ENCODE data around the gene MAEA. TPM values are rescaled to one million over a fixed set of nuclear protein-coding genes. Genes with fewer than 3 reads are reported as not detected.

The MAEA gene
- total and polyA plus RNA-seq, 10 of the 15 experiments (the other 5 are each of a cell fraction or from before 2014, with no cell fraction given), result 3.6 to 67.1 (median 54.6) TPM

GRCh38 chr4:1290165-1290977, 680 bp downstream of the MAEA start:
- 3% methylated on average over 33 of the region's 47 CpGs for WGBS (ENCODE audit: insufficient coverage, insufficient replicate concordance, low lambda C conversion rate, missing lambda C conversion rate)
- DNase-seq (ENCODE audit: low read depth, low spot score) (no peak), FAIRE-seq (no peak), ATAC-seq (peak; percentile 2; the same call in 2 of the 3 replicates)
- ChIA-PET RAD21 (ENCODE audit: unreplicated experiment) (interaction anchor here (0.6 to 3.4 kb wide), 5 partner anchors 23 to 160 kb away, joined by 3 to 28 read pairs (median 3); partner anchors contain the start of gene UVSSA), CTCF (interaction anchor here (0.6 to 2.3 kb wide), 7 partner anchors 10 to 403 kb away, joined by 3 to 12 read pairs (median 4); no protein-coding TSS in a partner anchor), POLR2A (interaction anchor here (1.0 to 2.1 kb wide), 4 partner anchors 41 to 509 kb away, joined by 4 to 9 read pairs (median 6); partner anchors contain the start of genes CTBP1 and UVSSA), SMC1A (ENCODE audit: uncharacterized antibody, unreplicated experiment) (interaction anchor here (1.0 to 3.0 kb wide), 5 partner anchors 19 to 106 kb away, joined by 3 to 15 read pairs (median 4); partner anchors contain the start of gene UVSSA)
- no peak overlapping the region for H2AFZ ChIP-seq (ENCODE audit: control insufficient read depth, low read depth, low read length)
- peak overlapping the region; percentile 85 for H3K9ac ChIP-seq (ENCODE audit: control insufficient read depth, insufficient read depth, low read length)
- H3K9me3 ChIP-seq (replicated peaks; ENCODE audit: control insufficient read depth, insufficient read depth, low read length), result no peaks in the 10 kb centered on the region; the same call in 1 of the 3 replicates
- BruUV-seq (replicated peaks), result no TSS peak
- H3K4me2 ChIP-seq (ENCODE audit: control insufficient read depth, insufficient read depth), result peak overlapping the region; percentile 44
- peak overlapping the region; percentile 78 for H3K27ac ChIP-seq (ENCODE audit: control insufficient read depth, insufficient read depth)
- no peaks in the 10 kb centered on the region for H3K27me3 ChIP-seq (replicated peaks in 1 of 2; ENCODE audit: control insufficient read depth in 2 of 2, insufficient read depth in 2 of 2, low read length in 1 of 2)
- H3K4me3 ChIP-seq, result peak overlapping the region; percentile 87
- in situ Hi-C loops (cut with MboI) (loop anchor here (5.0 kb wide), 1 partner anchor 57 kb away; the partner anchor contains the start of gene UVSSA), intact Hi-C loops (cut with micrococcal nuclease; ENCODE audit: unreplicated experiment) (no loop called here)
- H3K4me1 ChIP-seq (ENCODE audit: control insufficient read depth, insufficient read depth, low read length), result peaks cover 19% of the 10 kb centered on the region
- H3K36me3 ChIP-seq (ENCODE audit: control insufficient read depth in 2 of 2, insufficient read depth in 2 of 2, low read length in 1 of 2), result no peaks in the 10 kb centered on the region; a peak in 1 of 4 replicates
- peaks cover 51% of the 10 kb centered on the region for H3K79me2 ChIP-seq (ENCODE audit: control insufficient read depth, insufficient read depth, low read length)
- H4K20me1 ChIP-seq (ENCODE audit: control insufficient read depth, insufficient read depth), result no peaks in the 10 kb centered on the region
- TF ChIP-seq IRF4 (IDR thresholded peaks at IDR 0.05; ENCODE audit: low read depth, low read length), result no peak
- no peak for TF ChIP-seq RELB (IDR thresholded peaks at IDR 0.05; ENCODE audit: low read depth)
- no peak for TF ChIP-seq HCFC1 (IDR thresholded peaks at IDR 0.05; ENCODE audit: low read length)
- no peak for TF ChIP-seq ZNF274 (IDR thresholded peaks at IDR 0.05; ENCODE audit: insufficient read depth, insufficient read length)
- TF ChIP-seq CEBPB (IDR thresholded peaks at IDR 0.05; ENCODE audit: borderline replicate concordance in 1 of 2, low read depth in 2 of 2, low read length in 2 of 2), result no peak
- no peak for TF ChIP-seq NKRF (conservative IDR thresholded peaks at IDR 0.05)
- no peak for TF ChIP-seq SIX5 (IDR thresholded peaks at IDR 0.05; ENCODE audit: low read depth, low read length, severe bottlenecking)
- no peak for TF ChIP-seq ZNF217 (IDR thresholded peaks at IDR 0.05)
- no peak for TF ChIP-seq IRF3 (IDR thresholded peaks at IDR 0.05)
- TF ChIP-seq MEF2A (IDR thresholded peaks at IDR 0.05; ENCODE audit: insufficient read depth, low read depth, low read length), result no peak
- TF ChIP-seq SRF (IDR thresholded peaks at IDR 0.05; ENCODE audit: low read depth in 2 of 2, low read length in 2 of 2), result no peak
- TF ChIP-seq IKZF2 (IDR thresholded peaks at IDR 0.05), result no peak
- no peak for TF ChIP-seq NBN (IDR thresholded peaks at IDR 0.05)
- TF ChIP-seq E2F8 (IDR thresholded peaks at IDR 0.05; ENCODE audit: low read depth, partially characterized antibody), result no peak
- TF ChIP-seq POLR2A (IDR thresholded peaks at IDR 0.05; ENCODE audit: low read depth, low read length), result peak; percentile 57
- no peak for TF ChIP-seq CREM (IDR thresholded peaks at IDR 0.05; ENCODE audit: low read depth)

Data from GM12878 (cell line).